T-helper 2 cell (primary cell): ENCODE measurements around the gene ALDH3B2.
"Not testable (repeated sequence)": the region's sequence is repeated elsewhere in the genome, so short reads cannot be mapped to it uniquely, and the experiment has no call there.

Experiments
- DNase-seq, 5 experiments: peaks; one replicate each; pipeline versions ENCODE4 v3.0.0 to v3.0.0-alpha.2; 2012 to 2022

Gene ALDH3B2

GRCh38 chr11:67641338-67642172 lies 32.9 kb downstream of the ALDH3B2 start:
- DNase-seq = no peak

- no peak for DNase-seq
Measured at GRCh38 chr11:67640758-67641337, 33.6 kb downstream of the ALDH3B2 start.

- peak in 4 of 5 experiments; percentile 18 to 73 (median 50) for DNase-seq
Measured at GRCh38 chr11:67640021-67640757, 34.2 kb downstream of the ALDH3B2 start.

GRCh38 chr11:67639438-67639859 lies 35.0 kb downstream of the ALDH3B2 start, which contains the start of gene TBX10:
TSS of gene TBX10 (minus strand) at chr11:67639763. CDS start at chr11:67639472, 291 bp downstream.
- DNase-seq = no peak

GRCh38 chr11:67638535-67639437 lies 35.6 kb downstream of the ALDH3B2 start:
- DNase-seq = no peak

GRCh38 chr11:67637441-67637840 lies 37.0 kb downstream of the ALDH3B2 start:
- DNase-seq = not testable (repeated sequence)

GRCh38 chr11:67636962-67637361 lies 37.5 kb downstream of the ALDH3B2 start:
- DNase-seq = no peak

- no peak for DNase-seq
Measured at GRCh38 chr11:67635231-67635521, 39.2 kb downstream of the ALDH3B2 start.

- DNase-seq = no peak
Measured at GRCh38 chr11:67634366-67635230, 39.8 kb downstream of the ALDH3B2 start.

GRCh38 chr11:67633758-67634365 lies 40.6 kb downstream of the ALDH3B2 start:
- no peak for DNase-seq

- no peak for DNase-seq
Measured at GRCh38 chr11:67632982-67633755, 41.3 kb downstream of the ALDH3B2 start.

- DNase-seq = no peak
Measured at GRCh38 chr11:67632175-67632981, 42.0 kb downstream of the ALDH3B2 start.

- DNase-seq = no peak
Measured at GRCh38 chr11:67631853-67632174, 42.6 kb downstream of the ALDH3B2 start.

GRCh38 chr11:67631411-67631810 lies 43.0 kb downstream of the ALDH3B2 start:
- DNase-seq = no peak

GRCh38 chr11:67630943-67631331 lies 43.5 kb downstream of the ALDH3B2 start:
- DNase-seq = no peak

GRCh38 chr11:67630228-67630942 lies 44.0 kb downstream of the ALDH3B2 start:
- peak; percentile 88 to 97 (median 93) for DNase-seq

GRCh38 chr11:67629386-67630227 lies 44.8 kb downstream of the ALDH3B2 start, which contains the start of gene NUDT8:
TSS of gene NUDT8 (minus strand) at chr11:67629937. CDS start at chr11:67629911, 26 bp downstream.
- DNase-seq = peak; percentile 76 to 92 (median 80)
